ENCODE measurements around the gene GLYR1. TPM values are rescaled to one million over a fixed set of nuclear protein-coding genes. Genes with fewer than 3 reads are reported as not detected.
A peak's percentile ranks its signal among the peaks of the same experiment; 100 is the strongest.

The GLYR1 gene
- total RNA-seq, 4 donors from 2014 or later = 86.0 to 129 (median 97.0) TPM

DNA sequence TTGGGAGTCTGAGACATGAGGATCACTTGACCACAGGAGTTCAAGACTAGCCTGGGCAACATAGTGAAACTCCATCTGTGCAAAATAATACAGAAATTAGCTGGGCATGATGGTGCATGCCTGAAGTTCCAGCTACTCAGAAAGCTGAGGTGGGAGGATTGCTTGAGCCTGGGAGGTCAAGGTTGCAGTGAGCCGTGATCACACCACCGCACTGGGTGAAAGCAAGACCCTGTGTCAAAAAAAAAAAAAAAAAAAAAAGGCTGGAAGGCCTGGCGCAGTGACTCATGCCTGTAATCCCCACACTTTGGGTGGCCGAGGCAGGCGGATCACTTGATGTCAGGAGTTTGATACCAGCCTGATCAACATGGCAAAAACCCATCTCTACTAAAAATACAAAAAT is 8.3 kb upstream of the GLYR1 start:
- Histone ChIP-seq H3K9me3 (no peaks in the 10 kb centered on the region), H3K36me3 (peaks cover 0 to 77% of the 10 kb centered on the region in 2 donors), H3K4me3 (no peak overlapping the region), H3K4me1 (peaks cover 0 to 33% (median 5%) of the 10 kb centered on the region in 3 donors), H3K27me3 (no peaks in the 10 kb centered on the region), H3K27ac (no peak overlapping the region)
- no peak for ATAC-seq
- WGBS, 2 donors (ENCODE audit: low coverage in 1 of 2) = 90 to 100% methylated on average over 1 to 4 of the region's 5 CpGs
- TF ChIP-seq EP300 (IDR thresholded peaks at IDR 0.05) = no peak
- TF ChIP-seq, protein P1, sequence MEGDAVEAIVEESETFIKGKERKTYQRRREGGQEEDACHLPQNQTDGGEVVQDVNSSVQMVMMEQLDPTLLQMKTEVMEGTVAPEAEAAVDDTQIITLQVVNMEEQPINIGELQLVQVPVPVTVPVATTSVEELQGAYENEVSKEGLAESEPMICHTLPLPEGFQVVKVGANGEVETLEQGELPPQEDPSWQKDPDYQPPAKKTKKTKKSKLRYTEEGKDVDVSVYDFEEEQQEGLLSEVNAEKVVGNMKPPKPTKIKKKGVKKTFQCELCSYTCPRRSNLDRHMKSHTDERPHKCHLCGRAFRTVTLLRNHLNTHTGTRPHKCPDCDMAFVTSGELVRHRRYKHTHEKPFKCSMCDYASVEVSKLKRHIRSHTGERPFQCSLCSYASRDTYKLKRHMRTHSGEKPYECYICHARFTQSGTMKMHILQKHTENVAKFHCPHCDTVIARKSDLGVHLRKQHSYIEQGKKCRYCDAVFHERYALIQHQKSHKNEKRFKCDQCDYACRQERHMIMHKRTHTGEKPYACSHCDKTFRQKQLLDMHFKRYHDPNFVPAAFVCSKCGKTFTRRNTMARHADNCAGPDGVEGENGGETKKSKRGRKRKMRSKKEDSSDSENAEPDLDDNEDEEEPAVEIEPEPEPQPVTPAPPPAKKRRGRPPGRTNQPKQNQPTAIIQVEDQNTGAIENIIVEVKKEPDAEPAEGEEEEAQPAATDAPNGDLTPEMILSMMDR (IDR thresholded peaks at IDR 0.05) = no peak
- TF ChIP-seq POLR2A (IDR thresholded peaks at IDR 0.05) = no peak

DNA sequence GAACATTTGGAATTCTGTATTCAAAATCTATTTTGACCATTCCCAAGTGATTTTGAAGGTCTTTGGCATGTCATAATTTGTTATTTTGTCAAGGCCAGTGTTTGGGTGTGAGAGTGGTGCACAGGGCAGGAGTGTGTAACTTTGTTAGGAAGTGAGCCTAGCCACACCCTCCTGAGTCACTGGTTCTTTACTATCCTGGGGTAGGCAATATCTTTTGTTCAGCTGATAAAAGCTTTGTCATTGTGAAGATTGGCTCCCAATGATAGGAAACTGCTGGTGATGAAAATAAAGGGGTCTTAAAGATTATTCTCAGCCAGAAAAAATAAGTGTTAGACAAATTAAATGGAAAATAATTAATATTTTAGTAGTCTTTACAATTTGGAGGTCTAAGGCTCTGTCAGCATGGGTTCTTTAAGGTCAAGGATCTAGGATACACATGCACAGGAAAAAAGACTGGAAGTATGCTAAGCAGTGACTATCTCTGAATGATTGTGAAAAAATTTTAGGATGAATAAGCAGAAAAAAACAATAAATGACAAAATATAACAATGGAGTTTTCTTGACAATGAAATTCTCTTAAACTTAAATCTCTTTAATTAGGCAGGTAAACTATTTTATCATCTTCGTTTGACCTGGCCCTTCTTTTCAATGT is 5.3 kb upstream of the GLYR1 start:
- Histone ChIP-seq H3K27me3 (no peaks in the 10 kb centered on the region), H3K4me3 (no peak overlapping the region), H3K27ac (peak overlapping the region in 2 of 4 donors; percentile 25 to 33), H3K4me1 (peaks cover 0 to 50% (median 20%) of the 10 kb centered on the region in 3 donors), H3K9me3 (no peaks in the 10 kb centered on the region), H3K36me3 (peaks cover 0 to 47% of the 10 kb centered on the region in 2 donors)
- WGBS, 2 donors (ENCODE audit: low coverage in 1 of 2) = 50 to 75% methylated on average over 1 of the region's 1 CpG
- ATAC-seq = no peak
- TF ChIP-seq POLR2A (IDR thresholded peaks at IDR 0.05) (no peak), EP300 (IDR thresholded peaks at IDR 0.05) (no peak), POLR2AphosphoS5 (IDR thresholded peaks at IDR 0.05) (no peak)
- TF ChIP-seq, protein P1 (IDR thresholded peaks at IDR 0.05) = no peak

DNA sequence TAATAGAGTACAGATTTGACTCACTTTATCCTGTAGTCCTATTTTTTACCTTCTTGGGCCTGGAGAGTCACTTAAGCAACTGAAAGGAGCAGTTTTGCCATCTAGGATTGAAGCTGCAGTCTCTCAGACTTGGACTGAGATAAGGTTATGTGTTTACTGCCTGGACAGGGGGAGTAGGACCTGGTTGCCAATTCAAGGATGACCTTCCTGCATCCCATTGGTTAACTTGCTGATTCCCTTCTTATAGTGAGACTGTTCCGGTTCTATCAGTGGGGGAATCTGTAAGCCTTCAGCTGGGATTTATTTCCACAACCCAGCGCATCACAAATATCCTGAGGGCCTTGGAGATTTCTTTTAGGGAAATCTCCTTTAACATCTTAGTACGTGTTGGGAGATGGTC is 3.1 kb upstream of the GLYR1 start:
- Histone ChIP-seq H3K36me3 (peaks cover 0 to 30% of the 10 kb centered on the region in 2 donors), H3K27ac (no peak overlapping the region), H3K9me3 (no peaks in the 10 kb centered on the region), H3K4me3 (no peak overlapping the region), H3K4me1 (peaks cover 5 to 64% (median 32%) of the 10 kb centered on the region in 3 donors), H3K27me3 (no peaks in the 10 kb centered on the region)
- no peak for ATAC-seq
- TF ChIP-seq POLR2AphosphoS5 (IDR thresholded peaks at IDR 0.05) (no peak), EP300 (IDR thresholded peaks at IDR 0.05) (no peak), POLR2A (IDR thresholded peaks at IDR 0.05) (no peak)
- TF ChIP-seq, protein P1 (IDR thresholded peaks at IDR 0.05) = no peak
- 81 to 89% methylated on average over 2 of the region's 3 CpGs for whole genome bisulfite sequencing, 2 donors (ENCODE audit: low coverage in 1 of 2)

DNA sequence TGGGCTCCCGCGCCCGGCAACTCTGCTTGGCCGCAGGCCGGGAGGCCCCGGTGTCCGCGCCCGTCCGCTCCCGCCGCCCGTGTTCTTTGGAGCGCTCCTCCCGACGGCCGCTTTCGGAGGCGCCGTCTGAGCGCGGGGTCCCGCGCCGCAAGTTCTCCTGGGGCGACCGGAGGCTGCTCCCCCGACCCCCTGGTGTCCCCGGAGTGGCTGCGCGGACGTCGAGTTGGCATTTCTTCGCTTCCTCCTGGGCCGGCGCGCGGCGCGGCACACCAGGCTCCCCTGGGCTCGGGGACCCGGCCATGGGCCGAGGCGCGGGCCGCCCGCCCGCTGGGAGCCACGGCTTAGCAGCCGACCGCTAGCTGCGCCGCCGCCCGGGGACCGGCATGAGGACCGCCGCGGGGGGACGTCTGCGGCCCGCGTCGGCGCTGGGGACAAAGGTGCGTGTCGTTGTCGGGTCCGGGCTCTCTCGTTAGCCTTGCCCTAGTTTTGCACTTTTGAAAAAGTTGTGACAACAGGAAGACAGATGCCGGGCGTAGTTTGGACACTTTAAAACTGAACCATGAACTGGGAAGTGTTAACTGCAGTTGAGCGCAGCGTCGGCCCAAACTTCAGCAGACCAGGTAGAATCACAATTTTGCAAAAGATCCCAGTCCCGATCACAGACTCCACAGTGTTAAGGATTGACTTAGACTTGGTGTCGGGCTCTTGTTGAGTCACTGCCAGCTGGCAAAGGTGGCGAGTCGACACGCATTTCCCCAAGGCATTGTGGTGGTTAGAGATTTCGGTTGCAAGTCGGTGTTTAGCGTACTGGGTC is 893 bp upstream of the GLYR1 start:
- Histone ChIP-seq H3K36me3 (peaks cover 0 to 30% of the 10 kb centered on the region in 2 donors), H3K9me3 (no peaks in the 10 kb centered on the region), H3K4me1 (peaks cover 5 to 73% (median 32%) of the 10 kb centered on the region in 3 donors), H3K4me3 (peak overlapping the region; percentile 74 to 85), H3K27ac (peak overlapping the region; percentile 90 to 99 (median 98)), H3K27me3 (no peaks in the 10 kb centered on the region)
- peak; percentile 9 for ATAC-seq
- 0 to 4% methylated on average over 7 to 9 of the region's 83 CpGs for WGBS, 2 donors (ENCODE audit: low coverage in 1 of 2)
- TF ChIP-seq EP300 (IDR thresholded peaks at IDR 0.05) (no peak), POLR2AphosphoS5 (IDR thresholded peaks at IDR 0.05) (peak; percentile 10)

DNA sequence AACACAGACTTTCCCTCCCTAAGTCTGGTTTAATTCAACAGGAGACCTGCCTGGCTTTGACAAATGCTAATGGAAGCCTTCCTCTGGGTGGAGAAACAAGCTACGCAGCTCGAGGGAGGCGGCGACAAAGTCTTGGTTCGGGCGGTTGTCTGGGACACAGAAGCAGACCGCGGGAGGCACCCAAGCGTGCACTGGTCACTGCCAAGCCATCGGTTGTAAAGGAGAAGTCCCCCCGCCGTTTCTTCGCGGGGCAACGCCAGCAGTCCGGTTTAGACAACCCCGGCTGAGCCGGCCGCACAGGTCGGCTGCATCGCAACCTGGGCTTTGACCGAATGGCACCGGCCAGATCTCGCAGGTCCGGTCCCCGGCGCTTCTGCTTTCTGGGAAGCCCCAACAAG is 586 bp downstream of the GLYR1 start:
- Histone ChIP-seq H3K36me3 (peaks cover 0 to 42% of the 10 kb centered on the region in 2 donors), H3K27ac (peak overlapping the region; percentile 90 to 99 (median 98)), H3K27me3 (no peaks in the 10 kb centered on the region), H3K9me3 (no peaks in the 10 kb centered on the region), H3K4me3 (peak overlapping the region; percentile 74 to 85), H3K4me1 (peaks cover 5 to 58% (median 30%) of the 10 kb centered on the region in 3 donors)
- TF ChIP-seq POLR2AphosphoS5 (IDR thresholded peaks at IDR 0.05) = peak; percentile 25
- TF ChIP-seq EP300 (IDR thresholded peaks at IDR 0.05) = no peak
- TF ChIP-seq, protein P1 (IDR thresholded peaks at IDR 0.05) = no peak
- TF ChIP-seq POLR2A (IDR thresholded peaks at IDR 0.05) = peak in 1 of 2 donors; percentile 12
- 0% methylated on average over 1 to 10 of the region's 27 CpGs for WGBS, 2 donors (ENCODE audit: low coverage in 1 of 2)
- ATAC-seq = no peak

Measured in gastroesophageal sphincter (tissue), 4 donors.